Panc1 (cell line): ENCODE data around the gene TWSG1. TPM values are rescaled to one million over a fixed set of nuclear protein-coding genes. Genes with fewer than 3 reads are reported as not detected.

Experiments used
- ATAC-seq: fragments of 200-7000 bp; cut with Tn5 transposase; 2 replicates; pipeline ENCODE4 v1.9.1; 2020; ENCODE audit warnings: mild to moderate bottlenecking, moderate library complexity
- BruUV-seq: library from RNA; stranded (reverse); fragments of 400-500 nt; replicated peaks from 2 replicates; lab custom pipeline; 2021; lab: Mats Ljungman, UMichigan
- CTCF ChIA-PET: fragments of 300-600 bp; sonication (Branson Sonifier 250); formaldehyde crosslinking; loops from one replicate; lab custom pipeline; 2022; ENCODE audit warnings: antibody characterized with exemption; lab: Charles Lee
- POLR2A ChIA-PET: fragments of 300-600 bp; sonication (Branson Sonifier 250); formaldehyde crosslinking; loops from one replicate; lab custom pipeline; 2022; ENCODE audit warnings: antibody characterized with exemption; lab: Charles Lee
- DNase-seq: peaks from one replicate; pipeline ENCODE4 v3.0.0-alpha.2; 2010; ENCODE audit warnings: low read depth, low spot score
- H3K27ac ChIP-seq: 2 replicates; pipeline ENCODE4 v1.5.1; 2011; ENCODE audit warnings: mild to moderate bottlenecking, low read length, inconsistent platforms
- H3K27me3 ChIP-seq: fragments of 200-500 bp; sonication (Bioruptor generic); 2 replicates; pipeline ENCODE4 v1.6.0; 2014; ENCODE audit warnings: low read length, inconsistent platforms; ENCODE audit not compliant: control insufficient read depth, insufficient read depth
- H3K36me3 ChIP-seq: fragments of 200-500 bp; sonication (Bioruptor generic); 2 replicates; pipeline ENCODE4 v1.5.1; 2014; ENCODE audit warnings: inconsistent platforms, mild to moderate bottlenecking, low read length, moderate library complexity; ENCODE audit not compliant: control insufficient read depth, insufficient read depth
- H3K4me1 ChIP-seq: 2 replicates; pipeline ENCODE4 v1.5.1; 2011; ENCODE audit warnings: inconsistent platforms, mild to moderate bottlenecking, low read length, moderate library complexity; ENCODE audit not compliant: control insufficient read depth, insufficient read depth
- H3K4me3 ChIP-seq, 2 experiments: 2 replicates each; pipeline ENCODE4 v1.5.1; 2011 to 2012; ENCODE audit warnings: low read depth in 2 of 2, low read length in 2 of 2, mild to moderate bottlenecking in 2 of 2, inconsistent platforms in 1 of 2, moderate library complexity in 1 of 2
- H3K9me3 ChIP-seq: fragments of 200-500 bp; sonication (Bioruptor generic); 2 replicates; pipeline ENCODE4 v1.5.1; 2014; ENCODE audit warnings: low read depth, mild to moderate bottlenecking, inconsistent platforms, low read length, moderate library complexity; ENCODE audit not compliant: control insufficient read depth, insufficient read depth
- CTCF ChIP-seq: fragments of 450-650 bp; IDR thresholded peaks from 2 replicates; pipeline ENCODE4 v1.5.1; 2017; ENCODE audit warnings: mild to moderate bottlenecking
- POLR2AphosphoS5 ChIP-seq: IDR thresholded peaks from 2 replicates; pipeline ENCODE4 v1.6.1; 2012; ENCODE audit warnings: mild to moderate bottlenecking, low read depth, low read length, moderate library complexity
- REST ChIP-seq, 2 experiments: IDR thresholded peaks; 2 replicates each; pipeline ENCODE4 v1.6.1; 2011 to 2012; ENCODE audit warnings: low read depth in 2 of 2, control low read depth in 1 of 2, low read length in 1 of 2, mild to moderate bottlenecking in 1 of 2, moderate library complexity in 1 of 2; ENCODE audit not compliant: insufficient read depth in 1 of 2
- SIN3A ChIP-seq: IDR thresholded peaks from 2 replicates; pipeline ENCODE4 v1.6.1; 2012; ENCODE audit warnings: low read depth, mild to moderate bottlenecking, low read length, moderate library complexity, borderline replicate concordance; ENCODE audit not compliant: insufficient read depth
- TCF7L2 ChIP-seq: IDR thresholded peaks from 2 replicates; pipeline ENCODE4 v1.6.1; 2011; ENCODE audit warnings: mild to moderate bottlenecking, low read depth, low read length, inconsistent platforms
- in situ Hi-C: cut with HindIII; loops from 2 replicates; pipeline ENCODE4 v1.10.0; 2016; ENCODE audit warnings: low sequenced_read_pairs, low pct_unique_long_range_greater_than_20kb
- intact Hi-C: fragments of 100-400 bp; cut with micrococcal nuclease; formaldehyde crosslinking; loops from one replicate; pipeline ENCODE4 v1.10.0; 2022; ENCODE audit not compliant: unreplicated experiment
- total RNA-seq: library from RNA; stranded (reverse); gene quantifications from one replicate; pipeline ENCODE4 v1.2.1, GENCODE V29; 2021; ENCODE audit not compliant: unreplicated experiment

Gene TWSG1
- total RNA-seq, 1 experiment from 2014 or later: 54.1 TPM

GRCh38 chr18:9436206-9436929 is 101.8 kb downstream of the TWSG1 start:
- no TSS peak for BruUV-seq
- Histone ChIP-seq H3K36me3 (no peaks in the 10 kb centered on the region), H3K4me3 (no peak overlapping the region), H3K9me3 (no peaks in the 10 kb centered on the region), H3K27me3 (no peaks in the 10 kb centered on the region), H3K4me1 (no peaks in the 10 kb centered on the region), H3K27ac (no peak overlapping the region)
- in situ Hi-C loops: no loop called here
- intact Hi-C loops: no loop called here
- POLR2A ChIA-PET: no interaction called here
- TF ChIP-seq REST (IDR thresholded peaks at IDR 0.05; ENCODE audit: insufficient read depth in 1 of 2, low read depth in 2 of 2, low read length in 1 of 2): no peak
- no peak for TF ChIP-seq CTCF
- TF ChIP-seq SIN3A: no peak
- no peak for TF ChIP-seq TCF7L2
- TF ChIP-seq POLR2AphosphoS5: no peak
- DNase-seq: no peak
- CTCF ChIA-PET: no interaction called here
- ATAC-seq: no peak

GRCh38 chr18:9437021-9437437 is 102.5 kb downstream of the TWSG1 start:
- CTCF ChIA-PET: no interaction called here
- DNase-seq (no peak), ATAC-seq (no peak)
- no peak overlapping the region for H3K4me3 ChIP-seq
- H3K9me3 ChIP-seq: no peaks in the 10 kb centered on the region
- no peaks in the 10 kb centered on the region for H3K27me3 ChIP-seq
- H3K27ac ChIP-seq: no peak overlapping the region
- in situ Hi-C loops: no loop called here
- intact Hi-C loops: no loop called here
- H3K36me3 ChIP-seq: no peaks in the 10 kb centered on the region
- no peaks in the 10 kb centered on the region for H3K4me1 ChIP-seq
- BruUV-seq: no TSS peak
- POLR2A ChIA-PET: no interaction called here
- TF ChIP-seq REST (IDR thresholded peaks at IDR 0.05; ENCODE audit: insufficient read depth in 1 of 2, low read depth in 2 of 2, low read length in 1 of 2): no peak
- TF ChIP-seq SIN3A: no peak
- no peak for TF ChIP-seq POLR2AphosphoS5
- TF ChIP-seq TCF7L2: no peak
- no peak for TF ChIP-seq CTCF
